ENCODE measurements around the gene IMMP2L. TPM values are rescaled to one million over a fixed set of nuclear protein-coding genes. Genes with fewer than 3 reads are reported as not detected.

IMMP2L gene
- total and polyA plus RNA-seq, 4 donors, result 9.2 to 34.7 (median 11.1) TPM

- no peak for TF ChIP-seq CTCF (IDR thresholded peaks at IDR 0.05; ENCODE audit: control extremely low read depth, extremely low read depth)
- Histone ChIP-seq H3K36me3 (ENCODE audit: control insufficient read depth in 4 of 4, insufficient read depth in 4 of 4, low read length in 4 of 4) (peaks cover 1 to 12% (median 8%) of the 10 kb centered on the region in 4 donors), H3K27me3 (ENCODE audit: control insufficient read depth in 3 of 3, insufficient read depth in 3 of 3, low read length in 2 of 3) (no peaks in the 10 kb centered on the region), H3K4me1 (ENCODE audit: control insufficient read depth in 5 of 5, insufficient read depth in 5 of 5, low read length in 5 of 5) (peaks cover 0 to 20% (median 4%) of the 10 kb centered on the region in 5 donors), H3K4me3 (no peak overlapping the region), H3K27ac (ENCODE audit: low read depth in 1 of 2, low read length in 1 of 2) (no peak overlapping the region), H3K9ac (ENCODE audit: insufficient read depth in 1 of 2, low read length in 2 of 2) (no peak overlapping the region), H3K9me3 (ENCODE audit: control insufficient read depth in 4 of 4, insufficient read depth in 3 of 4, low read length in 3 of 4) (no peaks in the 10 kb centered on the region)
- ATAC-seq (ENCODE audit: insufficient read depth, low FRiP score) (no peak), DNase-seq (no peak)
Observed at GRCh38 chr7:111556977-111557376, 5.3 kb downstream of the IMMP2L start.

DNA sequence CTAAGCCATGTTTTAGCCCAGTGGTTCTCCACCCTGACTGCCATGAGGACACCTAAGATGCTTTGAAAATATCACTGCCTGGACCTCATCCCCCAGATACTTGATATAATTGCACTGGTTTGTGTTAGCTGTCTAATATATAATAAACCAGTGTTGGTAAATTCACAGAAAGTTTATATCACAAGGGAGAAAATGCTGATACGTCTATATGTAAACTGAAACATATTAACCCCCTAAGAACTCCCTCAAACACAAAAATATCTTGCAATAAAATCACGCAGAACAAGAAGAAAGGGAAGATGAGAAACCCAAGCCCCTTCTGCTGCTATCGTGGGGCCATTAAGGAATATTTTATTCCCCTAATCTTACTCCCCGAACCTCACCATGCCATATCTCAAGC is 8.2 kb downstream of the IMMP2L start:
- WGBS, 2 donors, result 42 to 80% methylated on average over 4 of the region's 4 CpGs
- H3K27ac ChIP-seq (ENCODE audit: low read depth in 1 of 2, low read length in 1 of 2), result no peak overlapping the region
- DNase-seq (no peak), ATAC-seq (ENCODE audit: insufficient read depth, low FRiP score) (no peak)
- no peak overlapping the region for H3K9ac ChIP-seq (ENCODE audit: insufficient read depth in 1 of 2, low read length in 2 of 2)
- H3K4me1 ChIP-seq (ENCODE audit: control insufficient read depth in 5 of 5, insufficient read depth in 5 of 5, low read length in 5 of 5), result peaks cover 0 to 4% (median 0%) of the 10 kb centered on the region in 5 donors
- H3K27me3 ChIP-seq (ENCODE audit: control insufficient read depth in 3 of 3, insufficient read depth in 3 of 3, low read length in 2 of 3), result no peaks in the 10 kb centered on the region
- H3K9me3 ChIP-seq (ENCODE audit: control insufficient read depth in 4 of 4, insufficient read depth in 3 of 4, low read length in 3 of 4), result no peaks in the 10 kb centered on the region
- no peak for TF ChIP-seq CTCF (IDR thresholded peaks at IDR 0.05; ENCODE audit: control extremely low read depth, extremely low read depth)
- no peak overlapping the region for H3K4me3 ChIP-seq
- H3K36me3 ChIP-seq (ENCODE audit: control insufficient read depth in 4 of 4, insufficient read depth in 4 of 4, low read length in 4 of 4), result peaks cover 4 to 14% (median 9%) of the 10 kb centered on the region in 4 donors

DNA sequence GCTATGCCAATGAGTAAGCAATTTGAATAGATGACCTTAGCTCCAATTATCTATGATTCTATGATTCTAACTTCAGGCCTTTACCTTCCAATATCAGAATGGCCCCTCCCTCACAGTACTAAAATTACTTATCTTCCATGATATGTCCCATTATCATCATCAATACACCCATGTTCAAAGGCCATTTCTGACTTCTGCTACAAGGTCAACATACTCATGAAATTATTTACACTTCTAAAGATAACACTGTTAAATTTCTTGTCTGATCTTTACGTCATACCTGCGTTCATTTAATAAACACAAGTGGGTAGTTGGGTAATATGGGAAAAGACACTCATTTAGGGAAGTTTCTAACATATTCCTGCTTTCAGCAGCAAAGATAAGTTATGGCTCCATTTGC is 21.2 kb downstream of the IMMP2L start:
- no peak for ATAC-seq (ENCODE audit: insufficient read depth, low FRiP score)
- TF ChIP-seq CTCF (IDR thresholded peaks at IDR 0.05; ENCODE audit: control extremely low read depth, extremely low read depth), result no peak
- 43 to 62% methylated on average over 2 of the region's 2 CpGs for WGBS, 2 donors
- no peaks in the 10 kb centered on the region for H3K27me3 ChIP-seq (ENCODE audit: control insufficient read depth in 3 of 3, insufficient read depth in 3 of 3, low read length in 2 of 3)
- no peak for DNase-seq
- H3K9ac ChIP-seq (ENCODE audit: insufficient read depth in 1 of 2, low read length in 2 of 2), result no peak overlapping the region
- H3K4me1 ChIP-seq (ENCODE audit: control insufficient read depth in 5 of 5, insufficient read depth in 5 of 5, low read length in 5 of 5), result no peaks in the 10 kb centered on the region
- no peaks in the 10 kb centered on the region for H3K9me3 ChIP-seq (ENCODE audit: control insufficient read depth in 4 of 4, insufficient read depth in 3 of 4, low read length in 3 of 4)
- H3K36me3 ChIP-seq (ENCODE audit: control insufficient read depth in 4 of 4, insufficient read depth in 4 of 4, low read length in 4 of 4), result peaks cover 0 to 2% (median 0%) of the 10 kb centered on the region in 4 donors
- no peak overlapping the region for H3K27ac ChIP-seq (ENCODE audit: low read depth in 1 of 2, low read length in 1 of 2)
- no peak overlapping the region for H3K4me3 ChIP-seq

GRCh38 chr7:111540199-111540815 is 22.0 kb downstream of the IMMP2L start:
- no peak overlapping the region for H3K9ac ChIP-seq (ENCODE audit: insufficient read depth in 1 of 2, low read length in 2 of 2)
- no peaks in the 10 kb centered on the region for H3K4me1 ChIP-seq (ENCODE audit: control insufficient read depth in 5 of 5, insufficient read depth in 5 of 5, low read length in 5 of 5)
- peaks cover 0 to under 1% (median 0%) of the 10 kb centered on the region in 4 donors for H3K36me3 ChIP-seq (ENCODE audit: control insufficient read depth in 4 of 4, insufficient read depth in 4 of 4, low read length in 4 of 4)
- ATAC-seq (ENCODE audit: insufficient read depth, low FRiP score) (no peak), DNase-seq (peak in 1 of 3 donors; percentile 22)
- 70 to 80% methylated on average over 5 of the region's 5 CpGs for WGBS, 2 donors
- H3K27ac ChIP-seq (ENCODE audit: low read depth in 1 of 2, low read length in 1 of 2), result no peak overlapping the region
- no peak overlapping the region for H3K4me3 ChIP-seq
- no peaks in the 10 kb centered on the region for H3K27me3 ChIP-seq (ENCODE audit: control insufficient read depth in 3 of 3, insufficient read depth in 3 of 3, low read length in 2 of 3)
- TF ChIP-seq CTCF (IDR thresholded peaks at IDR 0.05; ENCODE audit: control extremely low read depth, extremely low read depth), result no peak
- no peaks in the 10 kb centered on the region for H3K9me3 ChIP-seq (ENCODE audit: control insufficient read depth in 4 of 4, insufficient read depth in 3 of 4, low read length in 3 of 4)

Measured in lung (tissue), 12 donors.